NCI-H1436 treated with DMSO at 0.1 percent for 48 hours (cell line): ENCODE measurements around the gene MCOLN1.
"Not testable (repeated sequence)": the region's sequence is repeated elsewhere in the genome, so short reads cannot be mapped to it uniquely, and the experiment has no call there.

Experiments used
- DNase-seq: peaks from one replicate; lab custom pipeline; 2025; lab: John Stamatoyannopoulos, UW

Gene MCOLN1

DNA sequence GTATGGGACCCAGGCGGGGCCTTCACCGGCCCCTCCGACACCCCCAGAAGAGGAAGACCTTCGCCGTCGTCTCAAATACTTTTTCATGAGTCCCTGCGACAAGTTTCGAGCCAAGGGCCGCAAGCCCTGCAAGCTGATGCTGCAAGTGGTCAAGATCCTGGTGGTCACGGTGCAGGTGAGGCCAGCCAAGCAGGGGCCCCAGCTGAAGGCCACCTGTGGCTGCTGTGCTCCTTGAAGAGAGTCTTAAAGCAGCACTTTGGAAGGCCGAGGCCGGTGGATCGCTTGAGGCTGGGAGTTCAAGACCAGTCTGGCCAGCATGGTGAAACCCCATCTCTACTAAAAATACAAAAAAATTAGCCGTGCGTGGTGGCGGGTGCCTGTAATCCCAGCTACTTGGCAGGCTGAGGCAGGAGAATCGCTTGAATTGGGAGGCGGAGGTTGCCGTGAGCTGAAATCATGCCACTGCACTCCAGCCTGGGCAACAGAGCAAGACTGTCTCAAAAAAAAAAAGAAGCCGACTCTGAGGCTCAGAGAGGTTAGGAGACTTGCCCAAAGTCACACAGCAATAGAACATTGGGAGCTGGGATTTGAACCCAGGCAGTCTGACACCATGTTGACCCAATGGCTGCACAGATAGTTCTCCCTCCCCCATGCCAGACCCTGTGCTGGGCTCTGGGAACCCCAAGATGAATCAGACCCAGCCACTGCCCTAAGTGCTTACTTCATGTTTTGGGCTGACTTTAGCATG is 2.7 kb downstream of the MCOLN1 start:
- no peak for DNase-seq

DNA sequence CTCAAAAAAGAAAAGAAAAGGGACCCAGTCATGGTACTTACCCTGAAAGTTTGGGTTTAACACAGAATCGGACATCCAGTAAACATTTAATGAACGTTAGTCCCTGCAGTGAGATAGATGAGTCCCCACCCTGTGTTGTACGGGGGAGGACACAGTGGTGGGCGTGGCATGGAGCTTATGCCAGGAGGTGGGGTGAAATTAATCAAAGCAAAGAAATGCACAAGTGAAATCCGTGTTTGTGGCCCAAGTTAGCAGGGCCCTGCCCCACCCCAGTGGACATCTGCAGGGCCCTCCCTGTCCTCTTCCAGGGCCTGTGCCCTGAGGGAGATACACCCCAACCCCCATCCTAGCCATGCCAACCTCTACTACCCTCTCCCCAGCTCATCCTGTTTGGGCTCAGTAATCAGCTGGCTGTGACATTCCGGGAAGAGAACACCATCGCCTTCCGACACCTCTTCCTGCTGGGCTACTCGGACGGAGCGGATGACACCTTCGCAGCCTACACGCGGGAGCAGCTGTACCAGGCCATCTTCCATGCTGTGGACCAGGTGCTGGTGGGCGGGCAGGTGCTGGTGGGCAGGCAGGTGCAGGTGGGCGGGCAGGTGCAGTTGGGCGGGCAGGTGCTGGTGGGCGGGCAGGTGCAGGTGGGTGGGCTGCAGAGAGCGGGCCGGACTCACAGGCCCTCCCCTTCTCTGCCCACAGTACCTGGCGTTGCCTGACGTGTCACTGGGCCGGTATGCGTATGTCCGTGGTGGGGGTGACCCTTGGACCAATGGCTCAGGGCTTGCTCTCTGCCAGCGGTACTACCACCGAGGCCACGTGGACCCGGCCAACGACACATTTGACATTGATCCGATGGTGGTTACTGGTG is 3.9 kb downstream of the MCOLN1 start:
- DNase-seq, result no peak

DNA sequence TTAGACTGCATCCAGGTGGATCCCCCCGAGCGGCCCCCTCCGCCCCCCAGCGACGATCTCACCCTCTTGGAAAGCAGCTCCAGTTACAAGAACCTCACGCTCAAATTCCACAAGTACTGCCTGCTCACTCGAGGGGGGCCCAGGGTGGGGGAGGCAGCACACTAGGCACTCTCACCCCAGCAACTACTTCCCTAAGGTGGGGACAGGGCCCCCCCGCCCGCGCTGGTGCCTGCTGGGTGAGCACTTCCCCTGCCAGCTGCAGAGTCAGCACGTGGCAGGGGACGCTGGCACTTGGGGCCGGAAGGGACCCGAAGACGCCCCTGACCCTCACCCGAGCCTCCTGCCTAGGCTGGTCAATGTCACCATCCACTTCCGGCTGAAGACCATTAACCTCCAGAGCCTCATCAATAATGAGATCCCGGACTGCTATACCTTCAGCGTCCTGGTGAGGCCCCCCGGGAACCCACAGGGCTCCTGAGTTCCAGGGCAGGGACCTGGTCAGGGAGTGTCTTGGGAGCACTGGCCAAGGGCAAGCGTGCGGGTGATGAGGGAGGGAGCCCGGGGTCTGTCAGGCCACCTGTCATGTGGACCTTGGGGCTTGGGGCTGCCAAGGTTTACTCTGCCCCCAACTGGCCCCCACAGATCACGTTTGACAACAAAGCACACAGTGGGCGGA is 5.2 kb downstream of the MCOLN1 start:
- DNase-seq, result no peak

DNA sequence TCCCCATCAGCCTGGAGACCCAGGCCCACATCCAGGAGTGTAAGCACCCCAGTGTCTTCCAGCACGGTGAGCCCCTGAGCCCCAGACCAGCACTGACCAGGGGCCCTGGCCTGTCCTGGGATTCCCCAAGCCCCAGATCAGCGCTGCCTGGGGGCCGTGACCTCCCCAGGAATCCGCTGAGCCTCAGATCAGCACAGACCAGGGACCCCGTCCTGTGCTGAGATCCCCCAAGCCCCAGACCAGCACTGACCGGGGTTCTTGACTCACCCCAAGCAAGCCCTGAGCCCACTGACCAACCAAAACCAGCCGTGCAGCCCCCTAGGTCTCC is 5.7 kb downstream of the MCOLN1 start:
- DNase-seq, result no peak

DNA sequence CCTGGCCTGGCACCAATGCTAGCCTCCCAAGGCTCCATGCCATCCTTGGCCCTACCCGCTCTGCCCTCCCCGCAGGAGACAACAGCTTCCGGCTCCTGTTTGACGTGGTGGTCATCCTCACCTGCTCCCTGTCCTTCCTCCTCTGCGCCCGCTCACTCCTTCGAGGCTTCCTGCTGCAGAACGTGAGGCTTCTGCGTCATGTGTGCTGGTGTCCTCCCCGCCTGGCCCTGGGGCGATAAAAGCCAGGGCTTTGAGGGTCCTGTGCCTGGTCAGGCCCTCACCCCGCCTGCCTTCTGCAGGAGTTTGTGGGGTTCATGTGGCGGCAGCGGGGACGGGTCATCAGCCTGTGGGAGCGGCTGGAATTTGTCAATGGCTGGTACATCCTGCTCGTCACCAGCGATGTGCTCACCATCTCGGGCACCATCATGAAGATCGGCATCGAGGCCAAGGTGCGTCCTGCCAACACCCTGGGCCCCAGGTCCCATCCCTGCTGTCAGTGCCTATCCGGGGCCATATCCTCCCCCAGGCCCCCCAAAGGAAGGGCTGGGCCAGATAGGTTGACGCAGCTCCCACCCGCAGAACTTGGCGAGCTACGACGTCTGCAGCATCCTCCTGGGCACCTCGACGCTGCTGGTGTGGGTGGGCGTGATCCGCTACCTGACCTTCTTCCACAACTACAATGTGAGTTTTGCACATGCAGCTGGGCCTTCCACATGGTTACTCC is 6.3 kb downstream of the MCOLN1 start:
- no peak for DNase-seq

DNA sequence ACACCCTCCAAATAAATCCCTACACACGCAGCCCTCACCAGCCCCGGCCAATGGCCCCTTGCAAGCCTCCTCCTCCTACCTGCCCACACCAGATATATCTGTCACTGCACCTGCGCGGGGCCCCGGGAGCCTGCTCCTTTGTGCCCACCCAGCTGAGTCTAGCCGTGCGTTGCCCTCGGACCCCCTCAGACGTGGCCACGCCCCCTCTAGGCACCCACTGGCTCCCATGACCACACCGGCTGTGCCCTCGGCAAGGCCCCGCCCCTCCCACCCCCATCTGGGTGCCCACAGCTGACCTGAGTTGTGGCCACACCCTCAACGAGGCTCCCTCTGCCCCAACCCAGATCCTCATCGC is 6.8 kb downstream of the MCOLN1 start:
- DNase-seq, result no peak

DNA sequence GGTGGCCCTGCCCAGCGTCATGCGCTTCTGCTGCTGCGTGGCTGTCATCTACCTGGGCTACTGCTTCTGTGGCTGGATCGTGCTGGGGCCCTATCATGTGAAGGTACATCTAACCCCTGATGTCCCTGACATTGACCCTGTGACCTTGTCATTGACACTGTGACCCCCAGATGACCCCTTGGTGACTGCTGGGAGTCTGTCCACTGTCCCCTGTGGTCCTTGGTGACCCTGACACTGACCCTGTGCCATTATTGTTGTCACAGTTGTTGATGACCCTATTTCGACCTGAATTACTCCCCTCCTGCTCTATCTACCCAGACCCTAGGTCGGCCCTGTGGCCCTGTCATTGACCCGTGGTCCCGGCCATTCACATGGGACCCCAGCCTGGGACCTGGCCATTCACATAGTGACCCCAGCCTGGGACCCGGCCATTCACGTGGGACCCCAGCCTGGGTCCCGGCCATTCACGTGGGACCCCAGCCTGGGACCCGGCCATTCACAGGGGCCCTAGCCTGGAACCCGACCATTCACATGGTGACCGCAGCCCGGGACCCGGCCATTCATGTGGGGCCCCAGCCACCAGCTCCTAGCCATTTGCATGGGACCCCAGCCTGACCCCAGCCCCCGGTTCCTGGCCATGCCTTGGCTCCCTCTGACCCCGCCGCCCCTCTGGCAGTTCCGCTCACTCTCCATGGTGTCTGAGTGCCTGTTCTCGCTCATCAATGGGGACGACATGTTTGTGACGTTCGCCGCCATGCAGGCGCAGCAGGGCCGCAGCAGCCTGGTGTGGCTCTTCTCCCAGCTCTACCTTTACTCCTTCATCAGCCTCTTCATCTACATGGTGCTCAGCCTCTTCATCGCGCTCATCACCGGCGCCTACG is 7.4 kb downstream of the MCOLN1 start:
- no peak for DNase-seq

DNA sequence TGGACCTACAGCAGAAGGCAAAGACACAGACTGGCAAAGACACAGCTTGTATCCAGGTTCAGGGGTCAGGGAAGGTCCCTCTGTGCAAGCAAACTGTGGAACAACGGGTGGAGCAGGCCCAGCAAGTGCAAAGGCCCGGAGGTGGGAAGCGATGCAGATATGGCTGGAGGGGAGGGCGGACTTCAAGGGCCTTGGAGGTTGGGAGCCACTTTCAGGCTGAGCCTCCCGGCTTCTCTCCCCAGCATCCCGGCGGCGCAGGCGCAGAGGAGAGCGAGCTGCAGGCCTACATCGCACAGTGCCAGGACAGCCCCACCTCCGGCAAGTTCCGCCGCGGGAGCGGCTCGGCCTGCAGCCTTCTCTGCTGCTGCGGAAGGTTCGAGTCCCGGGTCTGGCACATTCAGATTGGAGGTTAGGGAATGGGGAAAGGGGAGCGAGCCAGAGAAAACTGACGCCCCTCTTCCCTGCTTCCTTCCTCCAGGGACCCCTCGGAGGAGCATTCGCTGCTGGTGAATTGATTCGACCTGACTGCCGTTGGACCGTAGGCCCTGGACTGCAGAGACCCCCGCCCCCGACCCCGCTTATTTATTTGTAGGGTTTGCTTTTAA is 11.0 kb downstream of the MCOLN1 start:
- DNase-seq, result no peak

DNA sequence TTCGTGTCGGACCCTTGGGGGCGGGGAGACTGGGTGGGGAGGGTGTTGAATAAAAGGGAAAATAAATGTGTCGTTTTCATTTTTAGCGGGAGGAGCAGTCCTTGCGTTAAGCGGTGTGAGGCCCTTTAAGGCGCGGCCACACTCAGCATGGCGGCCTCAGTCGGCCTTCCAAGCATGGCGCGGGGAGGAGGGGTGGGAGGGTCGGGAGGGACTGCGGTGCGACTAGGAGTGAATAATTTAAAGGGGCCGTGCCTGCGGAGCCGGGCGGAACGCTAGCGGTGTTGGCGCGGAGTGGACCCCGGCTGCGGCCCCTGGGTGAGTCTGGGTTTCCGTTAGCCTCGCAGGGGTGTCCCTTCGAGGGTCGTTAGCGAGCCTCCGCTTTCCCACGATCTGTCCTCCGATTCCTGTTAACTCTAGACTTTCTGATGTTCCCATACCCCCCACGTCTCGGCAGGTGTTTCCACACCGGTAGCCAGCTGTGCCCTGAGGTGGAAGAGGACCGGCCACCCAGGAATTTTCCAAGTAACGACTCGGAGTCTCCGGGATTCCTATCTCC is 11.6 kb downstream of the MCOLN1 start:
- DNase-seq, result peak; percentile 20

DNA sequence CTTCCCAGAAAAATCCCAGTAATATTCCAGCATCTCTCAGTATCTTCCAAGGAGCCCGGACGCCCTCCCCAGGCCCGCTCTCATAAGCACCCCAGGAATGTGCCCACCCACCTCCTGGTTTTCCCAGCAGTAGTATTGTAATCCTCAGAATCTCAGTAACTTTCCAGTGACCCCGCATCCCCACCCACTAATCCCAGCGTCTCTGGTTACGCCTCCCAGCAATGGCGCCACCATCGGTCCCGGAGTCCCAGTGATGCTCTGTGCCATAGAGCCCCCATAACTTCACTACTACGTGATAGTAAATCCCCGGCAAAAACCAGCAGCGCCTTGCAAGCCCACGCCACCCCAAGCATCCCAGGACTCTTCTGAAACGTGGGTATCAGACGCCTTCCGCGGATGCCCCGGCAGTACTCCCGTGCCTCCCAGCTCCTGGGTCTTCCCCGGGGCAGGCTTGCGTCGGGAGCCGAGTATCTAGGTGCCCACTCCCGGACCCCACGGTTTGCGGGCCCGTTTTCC is 12.2 kb downstream of the MCOLN1 start:
- no peak for DNase-seq

DNA sequence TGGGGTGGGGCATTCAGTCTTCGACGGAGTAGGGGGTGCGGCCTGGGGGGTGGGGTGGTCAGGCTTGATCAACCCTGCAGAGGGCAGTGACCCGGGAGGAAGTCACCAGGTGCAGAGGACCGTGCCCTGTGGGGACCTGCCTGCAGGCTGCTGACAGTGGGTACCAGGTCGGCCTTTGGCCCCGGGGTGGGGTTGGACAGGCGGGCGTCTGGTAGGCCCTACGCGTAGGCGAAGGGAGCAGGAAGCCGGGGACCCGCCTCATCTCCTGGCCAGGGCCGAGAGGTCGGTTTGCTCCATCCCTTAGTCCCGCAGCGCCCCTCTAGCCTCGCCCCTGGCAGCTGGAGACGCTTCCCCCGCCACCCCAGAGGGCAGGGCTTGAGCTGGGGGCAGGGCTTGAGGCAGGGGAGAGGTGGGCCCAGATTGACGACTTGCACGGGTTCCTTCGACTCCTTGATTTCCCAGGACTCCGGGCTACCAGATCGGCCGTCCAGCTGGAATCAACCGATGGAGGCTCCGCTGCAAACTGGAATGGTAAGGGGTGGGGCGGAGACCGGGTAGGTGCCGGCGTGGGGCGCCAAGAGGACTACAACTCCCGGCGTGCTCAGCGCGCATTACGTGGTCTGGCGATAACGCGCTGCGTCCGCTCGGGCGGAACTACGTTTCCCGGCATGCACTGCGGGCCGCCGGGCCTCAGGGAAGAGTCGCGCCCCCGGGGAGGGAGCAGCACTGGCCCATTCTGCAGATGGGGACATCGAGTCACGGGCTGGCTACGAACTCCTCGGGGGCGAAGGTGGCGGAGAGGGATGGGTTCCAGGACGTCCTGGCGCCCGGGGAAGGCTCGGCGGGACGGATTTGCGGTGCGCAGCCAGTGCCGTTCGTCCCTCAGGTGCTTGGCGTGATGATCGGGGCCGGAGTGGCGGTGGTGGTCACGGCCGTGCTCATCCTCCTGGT is 12.9 kb downstream of the MCOLN1 start, which contains the start of gene PNPLA6:
Gene PNPLA6, plus strand, starts transcription at position 671 of the 951 bp plus-strand sequence. Its CDS starts 72 bp downstream, at position 743.
- peak; percentile 16 for DNase-seq

DNA sequence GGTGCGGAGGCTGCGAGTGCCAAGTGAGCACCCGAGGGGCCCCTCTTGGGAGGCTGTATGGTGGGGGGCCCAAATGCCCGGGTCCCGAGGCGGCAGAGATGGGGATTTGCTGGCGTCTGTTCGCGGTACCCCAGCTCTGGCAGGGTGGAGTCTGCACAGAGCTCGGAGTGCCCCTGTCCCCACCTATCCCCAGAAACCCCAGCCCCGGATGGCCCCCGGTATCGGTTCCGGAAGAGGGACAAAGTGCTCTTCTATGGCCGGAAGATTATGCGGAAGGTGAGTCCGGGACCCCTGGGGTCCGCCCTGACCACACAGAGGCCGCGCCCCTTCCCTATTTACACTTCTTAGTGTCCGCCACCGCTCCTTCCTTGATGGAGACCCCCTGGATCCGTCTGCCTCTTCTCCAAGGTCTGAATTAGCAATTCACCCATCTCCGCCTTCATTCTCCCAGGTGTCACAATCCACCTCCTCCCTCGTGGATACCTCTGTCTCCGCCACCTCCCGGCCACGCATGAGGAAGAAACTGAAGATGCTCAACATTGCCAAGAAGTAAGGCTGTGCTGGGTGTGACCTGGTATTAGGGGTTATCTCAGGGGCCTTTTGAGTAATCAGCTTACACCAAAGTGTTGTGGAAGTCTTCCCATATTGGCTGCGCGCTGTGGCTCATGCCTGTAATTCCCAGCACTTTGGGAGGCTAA is 13.7 kb downstream of the MCOLN1 start:
- DNase-seq, result no peak

DNA sequence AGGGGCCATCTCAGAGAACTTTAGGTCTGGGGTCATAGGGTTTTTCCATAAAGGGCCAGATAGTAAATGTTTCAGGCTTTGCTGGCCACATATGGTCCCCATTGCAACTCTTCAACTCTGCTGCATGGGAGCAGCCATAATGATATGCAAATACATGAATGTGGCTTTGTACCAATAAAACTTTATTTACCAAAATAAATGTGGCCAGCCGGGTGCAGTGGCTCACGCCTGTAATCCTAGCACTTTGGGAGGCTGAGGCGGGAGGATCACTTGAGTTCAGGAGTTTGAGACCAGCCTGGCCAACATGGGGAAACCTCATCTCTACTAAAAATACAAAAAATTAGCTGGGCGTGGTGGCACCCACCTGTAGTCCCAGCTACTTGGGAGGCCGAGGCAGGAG is 16.6 kb downstream of the MCOLN1 start:
- not testable (repeated sequence) for DNase-seq

DNA sequence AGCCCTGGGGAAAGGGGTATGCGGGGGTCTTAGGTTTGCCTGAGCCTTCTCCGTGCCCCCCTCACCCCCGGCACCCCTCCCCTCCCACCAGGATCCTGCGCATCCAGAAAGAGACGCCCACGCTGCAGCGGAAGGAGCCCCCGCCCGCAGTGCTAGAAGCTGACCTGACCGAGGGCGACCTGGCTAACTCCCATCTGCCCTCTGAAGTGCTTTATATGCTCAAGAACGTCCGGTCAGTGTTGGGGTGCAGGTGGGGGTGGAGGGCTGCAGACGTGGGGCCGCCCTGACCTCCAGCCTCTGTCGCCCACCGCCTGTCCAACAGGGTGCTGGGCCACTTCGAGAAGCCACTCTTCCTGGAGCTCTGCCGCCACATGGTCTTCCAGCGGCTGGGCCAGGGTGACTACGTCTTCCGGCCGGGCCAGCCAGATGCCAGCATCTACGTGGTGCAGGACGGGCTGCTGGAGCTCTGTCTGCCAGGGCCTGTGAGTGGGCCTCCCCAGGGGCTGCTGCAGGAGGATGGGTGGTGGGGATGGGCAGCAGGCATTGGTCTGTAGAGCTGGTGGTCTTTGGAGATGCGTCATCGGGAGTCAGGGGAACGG is 17.5 kb downstream of the MCOLN1 start:
- no peak for DNase-seq

DNA sequence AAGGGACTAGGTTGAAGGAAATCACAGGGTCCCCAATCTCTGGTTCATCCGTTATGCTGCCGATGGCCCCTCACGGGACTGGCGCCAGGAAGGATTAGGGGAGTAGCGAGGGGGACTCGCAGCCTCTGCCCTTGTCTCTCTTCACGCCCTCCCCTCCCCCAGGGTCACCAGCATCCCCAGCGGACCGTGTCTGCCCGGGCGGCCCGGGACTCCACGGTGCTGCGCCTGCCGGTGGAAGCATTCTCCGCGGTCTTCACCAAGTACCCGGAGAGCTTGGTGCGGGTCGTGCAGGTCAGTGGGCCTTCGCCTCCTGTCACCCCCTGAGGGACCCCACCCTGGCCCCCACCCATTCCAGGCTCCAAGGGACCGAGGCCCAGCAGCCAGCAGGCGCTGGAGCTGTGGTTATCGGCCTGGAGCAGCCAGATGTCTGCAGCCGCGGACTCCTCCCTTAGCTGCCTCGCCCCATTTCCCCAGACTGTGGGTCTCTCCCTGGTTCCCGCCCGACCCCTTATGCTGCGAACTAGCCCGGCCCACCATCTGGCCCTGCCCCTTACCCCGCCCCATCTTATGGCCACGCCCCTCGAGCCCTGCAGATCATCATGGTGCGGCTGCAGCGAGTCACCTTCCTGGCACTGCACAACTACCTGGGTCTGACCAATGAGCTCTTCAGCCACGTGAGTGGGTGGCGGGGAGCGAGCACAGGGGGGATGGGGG is 18.5 kb downstream of the MCOLN1 start:
- DNase-seq, result no peak

DNA sequence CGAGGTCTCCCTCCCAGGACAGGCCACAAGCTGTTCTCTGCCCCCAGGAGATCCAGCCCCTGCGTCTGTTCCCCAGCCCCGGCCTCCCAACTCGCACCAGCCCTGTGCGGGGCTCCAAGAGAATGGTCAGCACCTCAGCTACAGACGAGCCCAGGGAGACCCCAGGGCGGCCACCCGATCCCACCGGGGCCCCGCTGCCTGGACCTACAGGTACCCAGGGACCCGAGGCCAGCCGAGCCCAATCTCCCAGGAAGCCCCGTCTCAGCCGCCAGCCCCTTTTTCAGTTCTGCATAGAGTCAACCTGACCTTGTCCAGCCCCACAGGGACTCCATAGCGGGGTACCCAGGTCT is 19.0 kb downstream of the MCOLN1 start:
- DNase-seq, result no peak

DNA sequence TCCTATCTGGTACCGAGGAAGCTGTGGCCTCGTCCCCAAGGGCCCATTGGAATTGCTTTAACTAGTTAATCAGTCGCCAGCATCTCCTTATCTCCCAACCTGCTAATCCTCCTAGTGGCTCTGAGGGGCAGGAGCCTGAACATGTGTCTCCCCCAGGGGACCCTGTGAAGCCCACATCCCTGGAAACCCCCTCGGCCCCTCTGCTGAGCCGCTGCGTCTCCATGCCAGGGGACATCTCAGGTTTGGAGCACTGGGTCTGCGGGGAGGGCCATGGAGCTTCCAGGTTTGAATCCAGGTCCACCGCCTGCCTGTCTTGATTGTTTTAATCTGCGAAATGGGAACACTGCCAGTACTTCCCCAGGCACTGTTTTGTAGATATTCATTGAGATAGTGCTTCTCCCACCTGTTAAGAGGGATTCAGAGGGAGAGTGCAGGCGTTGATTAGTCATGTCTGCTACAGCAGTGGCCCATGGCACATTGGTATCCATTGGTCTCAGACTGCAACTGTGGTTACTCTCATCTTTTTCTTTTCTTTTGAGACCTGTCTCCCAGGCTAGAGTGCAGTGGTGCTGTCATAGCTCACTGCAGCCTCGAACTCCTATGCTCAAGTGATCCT is 19.5 kb downstream of the MCOLN1 start:
- no peak for DNase-seq
